Ovary (tissue), 3 donors: ENCODE measurements around the gene THEMIS.

Experiments used
- EP300 ChIP-seq: sonication (generic); formaldehyde crosslinking; IDR thresholded peaks from one replicate; pipeline ENCODE4 v1.6.1; 2017; ENCODE audit warnings: antibody characterized with exemption
- POLR2A ChIP-seq: fragments of 450-650 bp; IDR thresholded peaks from one replicate; pipeline ENCODE4 v1.6.1; 2017; ENCODE audit warnings: antibody characterized with exemption, mild to moderate bottlenecking, moderate library complexity
- TF ChIP-seq, protein P1 (sequence below), 3 donors: fragments of 450-650 bp in 2 of 3; fragments of 200-600 bp in 1 of 3; IDR thresholded peaks; one replicate each; pipeline versions ENCODE4 v1.5.1 to v1.8.0; 2016 to 2022; ENCODE audit warnings: antibody characterized with exemption in 3 of 3, mild to moderate bottlenecking in 1 of 3
- donor health status: DM: no; HTN: no; CAD: no.

DNA sequence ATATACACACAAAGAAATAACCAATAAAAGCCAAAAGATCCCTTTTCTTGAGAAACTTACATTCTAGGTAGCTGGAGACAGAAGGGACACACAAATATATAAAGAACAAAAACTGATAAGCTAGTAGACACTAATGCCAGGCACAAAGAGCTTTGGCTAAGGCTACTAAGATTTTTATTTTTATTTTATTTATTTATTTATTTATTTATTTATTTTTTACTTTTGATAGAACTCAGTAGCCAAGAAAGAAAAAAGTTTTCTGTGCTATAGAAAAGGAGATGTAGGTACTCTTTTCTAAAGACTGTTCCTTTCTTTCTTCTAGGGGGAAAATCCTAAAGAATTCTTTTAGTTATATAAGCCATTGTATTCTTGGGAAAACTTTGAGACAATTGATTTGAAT is 34.1 kb downstream of the THEMIS start:
- TF ChIP-seq, protein P1, sequence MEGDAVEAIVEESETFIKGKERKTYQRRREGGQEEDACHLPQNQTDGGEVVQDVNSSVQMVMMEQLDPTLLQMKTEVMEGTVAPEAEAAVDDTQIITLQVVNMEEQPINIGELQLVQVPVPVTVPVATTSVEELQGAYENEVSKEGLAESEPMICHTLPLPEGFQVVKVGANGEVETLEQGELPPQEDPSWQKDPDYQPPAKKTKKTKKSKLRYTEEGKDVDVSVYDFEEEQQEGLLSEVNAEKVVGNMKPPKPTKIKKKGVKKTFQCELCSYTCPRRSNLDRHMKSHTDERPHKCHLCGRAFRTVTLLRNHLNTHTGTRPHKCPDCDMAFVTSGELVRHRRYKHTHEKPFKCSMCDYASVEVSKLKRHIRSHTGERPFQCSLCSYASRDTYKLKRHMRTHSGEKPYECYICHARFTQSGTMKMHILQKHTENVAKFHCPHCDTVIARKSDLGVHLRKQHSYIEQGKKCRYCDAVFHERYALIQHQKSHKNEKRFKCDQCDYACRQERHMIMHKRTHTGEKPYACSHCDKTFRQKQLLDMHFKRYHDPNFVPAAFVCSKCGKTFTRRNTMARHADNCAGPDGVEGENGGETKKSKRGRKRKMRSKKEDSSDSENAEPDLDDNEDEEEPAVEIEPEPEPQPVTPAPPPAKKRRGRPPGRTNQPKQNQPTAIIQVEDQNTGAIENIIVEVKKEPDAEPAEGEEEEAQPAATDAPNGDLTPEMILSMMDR (IDR thresholded peaks at IDR 0.05) = no peak
- TF ChIP-seq POLR2A (no peak), EP300 (no peak)
